GM21390 (cell line): Measurements from ENCODE around the gene CLASP1.

Experiments
- ATAC-seq: cut with Tn5 transposase; IDR thresholded peaks from one replicate; pipeline ENCODE4 v1.9.1; 2021; ENCODE audit not compliant: unreplicated experiment

Gene CLASP1

GRCh38 chr2:121545913-121546312 lies 103.3 kb downstream of the CLASP1 start:
- no peak for ATAC-seq

GRCh38 chr2:121545257-121545656 lies 104.0 kb downstream of the CLASP1 start:
- ATAC-seq: no peak

GRCh38 chr2:121541495-121541894 lies 107.8 kb downstream of the CLASP1 start:
- ATAC-seq: no peak

- no peak for ATAC-seq
These were observed 109.4 kb downstream of the CLASP1 start for GRCh38 chr2:121539750-121540469.

- ATAC-seq: no peak
These were observed 112.3 kb downstream of the CLASP1 start for GRCh38 chr2:121536850-121537557.

- ATAC-seq: no peak
These were observed 112.9 kb downstream of the CLASP1 start for GRCh38 chr2:121536347-121536746.

- ATAC-seq: no peak
These were observed 115.3 kb downstream of the CLASP1 start for GRCh38 chr2:121534007-121534406.

- ATAC-seq: no peak
These were observed 116.4 kb downstream of the CLASP1 start for GRCh38 chr2:121532894-121533293.

GRCh38 chr2:121532347-121532766 lies 116.9 kb downstream of the CLASP1 start:
- ATAC-seq: no peak

- peak; percentile 55 for ATAC-seq
These were observed 119.0 kb downstream of the CLASP1 start for GRCh38 chr2:121530212-121530705.

- ATAC-seq: peak; percentile 9
These were observed 119.6 kb downstream of the CLASP1 start for GRCh38 chr2:121529439-121530211.

- no peak for ATAC-seq
These were observed 122.1 kb downstream of the CLASP1 start for GRCh38 chr2:121527009-121527682.

GRCh38 chr2:121524685-121525425 lies 124.4 kb downstream of the CLASP1 start:
- ATAC-seq: no peak

GRCh38 chr2:121521359-121521758 lies 127.9 kb downstream of the CLASP1 start:
- no peak for ATAC-seq

GRCh38 chr2:121520641-121520994 lies 128.6 kb downstream of the CLASP1 start:
- ATAC-seq: no peak

- no peak for ATAC-seq
These were observed 129.3 kb downstream of the CLASP1 start for GRCh38 chr2:121519732-121520640.

- no peak for ATAC-seq
These were observed 130.1 kb downstream of the CLASP1 start for GRCh38 chr2:121519153-121519552.

GRCh38 chr2:121513597-121514333 lies 135.5 kb downstream of the CLASP1 start:
- ATAC-seq: no peak

GRCh38 chr2:121510857-121511256 lies 138.4 kb downstream of the CLASP1 start:
- no peak for ATAC-seq
